ENCODE data around the gene DUSP9. TPM values are rescaled to one million over a fixed set of nuclear protein-coding genes. Genes with fewer than 3 reads are reported as not detected.
A peak's percentile ranks its signal among the peaks of the same experiment; 100 is the strongest.

The DUSP9 gene
- total RNA-seq, 1 donor from 2014 or later = 0.19 TPM

DNA sequence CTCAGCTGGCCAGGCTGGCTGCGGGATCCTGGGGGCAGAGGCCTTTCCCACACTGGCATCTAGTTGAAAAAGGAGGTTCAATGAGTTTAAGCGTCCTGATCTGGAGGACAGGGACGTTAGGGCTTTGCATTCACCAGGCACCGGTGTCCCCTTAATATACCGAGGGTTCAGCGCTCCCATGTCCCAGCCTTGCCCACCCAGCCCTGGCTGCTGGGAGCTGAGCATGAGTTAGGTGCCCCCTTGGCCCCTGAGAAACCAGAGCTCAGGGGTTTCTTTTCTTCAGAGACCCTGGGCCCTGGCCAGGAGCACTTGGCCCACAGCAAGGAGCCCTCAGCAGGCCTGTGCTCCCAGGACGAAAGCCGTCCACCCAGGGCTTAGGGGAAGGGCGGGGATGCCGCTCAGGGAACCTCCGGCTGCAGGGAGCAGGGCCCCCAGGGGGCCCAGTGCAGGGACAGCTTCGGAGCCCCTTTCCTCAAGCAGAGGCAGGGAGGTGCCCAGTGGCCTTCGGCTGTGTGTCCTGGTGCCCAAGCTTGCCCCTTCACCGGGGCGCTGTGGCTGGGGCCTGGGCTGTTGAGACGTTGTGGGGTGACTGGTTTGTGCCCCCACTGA, 20.9 kb upstream of the DUSP9 start:
- H3K9me3 Mint-ChIP-seq = no peaks in the 10 kb centered on the region
- no peak overlapping the region for H3K27ac Mint-ChIP-seq
- no peaks in the 10 kb centered on the region for H3K36me3 Mint-ChIP-seq (ENCODE audit: low read depth)
- intact Hi-C loops (cut with micrococcal nuclease) = no loop called here
- H3K27me3 Mint-ChIP-seq = peaks cover 4% of the 10 kb centered on the region
- H3K4me3 Mint-ChIP-seq = no peak overlapping the region
- H3K4me1 Mint-ChIP-seq = no peaks in the 10 kb centered on the region
- no peak for DNase-seq

DNA sequence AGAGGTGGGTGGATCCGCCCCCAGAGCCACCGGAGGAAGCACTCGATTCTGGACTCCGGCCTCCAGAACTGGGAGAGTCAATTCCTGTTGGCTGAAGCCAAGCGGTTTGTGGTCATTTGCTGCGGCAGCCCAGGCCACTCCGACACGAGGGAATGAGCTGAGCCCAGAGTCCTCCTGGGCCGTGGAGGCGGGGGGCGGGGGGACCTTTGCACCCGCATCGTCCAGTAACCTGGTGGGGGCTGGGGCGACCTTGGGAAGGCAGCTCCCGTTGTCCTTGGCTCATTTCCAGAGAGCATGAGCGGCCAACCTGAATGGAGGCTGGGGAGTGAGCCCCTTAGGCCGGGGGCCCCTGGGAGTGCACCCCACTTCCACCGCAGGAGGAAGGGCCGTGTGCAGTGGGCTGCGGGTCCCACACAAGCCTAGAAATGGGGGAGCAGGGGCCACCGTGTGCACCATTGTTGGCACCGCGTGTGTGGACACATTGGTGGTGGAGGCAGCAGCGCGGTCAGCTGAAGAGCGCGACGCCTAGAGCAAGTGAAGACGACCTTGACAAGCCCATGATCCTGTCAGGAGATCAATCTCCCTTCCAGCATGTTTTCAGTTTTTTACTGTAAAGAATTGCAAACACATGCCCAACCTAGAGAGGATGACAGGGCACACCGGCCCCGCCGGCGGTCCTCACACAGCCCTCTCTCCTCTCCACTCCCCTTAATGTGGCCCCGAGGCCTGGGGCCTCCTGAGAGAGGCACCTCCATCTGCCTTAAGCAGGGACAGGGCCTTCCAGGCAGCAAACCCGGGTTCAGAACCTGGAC, 19.9 kb upstream of the DUSP9 start:
- Mint-ChIP-seq H3K9me3 (no peaks in the 10 kb centered on the region), H3K27me3 (peaks cover 5% of the 10 kb centered on the region), H3K27ac (no peak overlapping the region), H3K36me3 (ENCODE audit: low read depth) (no peaks in the 10 kb centered on the region), H3K4me3 (no peak overlapping the region), H3K4me1 (no peaks in the 10 kb centered on the region)
- intact Hi-C loops (cut with micrococcal nuclease) = no loop called here
- no peak for DNase-seq

DNA sequence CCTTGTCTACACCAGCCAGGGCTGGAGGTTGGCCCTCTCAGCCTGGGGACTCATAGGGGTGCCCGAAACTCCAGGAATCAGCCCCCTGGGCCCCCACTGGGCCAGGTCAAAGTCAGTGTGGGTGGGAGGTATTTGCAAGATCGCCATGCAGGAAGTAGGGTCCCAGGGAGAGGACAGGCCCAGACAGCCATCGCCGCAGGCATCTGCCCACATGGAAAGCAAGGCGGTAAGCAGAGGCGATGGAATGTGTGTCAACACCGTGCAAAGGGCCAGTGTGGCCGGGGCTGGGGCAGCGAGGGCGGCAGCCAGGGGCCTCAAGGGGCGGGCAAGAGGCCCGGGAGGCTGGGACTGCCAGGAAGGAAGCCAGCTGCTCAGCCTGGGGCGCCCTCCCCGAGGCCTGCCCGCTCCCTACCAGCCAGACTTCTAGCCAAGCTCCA, 19.3 kb upstream of the DUSP9 start:
- no peak overlapping the region for H3K27ac Mint-ChIP-seq
- intact Hi-C loops (cut with micrococcal nuclease) = no loop called here
- no peak for DNase-seq
- no peaks in the 10 kb centered on the region for H3K36me3 Mint-ChIP-seq (ENCODE audit: low read depth)
- H3K27me3 Mint-ChIP-seq = peaks cover 5% of the 10 kb centered on the region
- H3K4me1 Mint-ChIP-seq = no peaks in the 10 kb centered on the region
- H3K4me3 Mint-ChIP-seq = no peak overlapping the region
- H3K9me3 Mint-ChIP-seq = no peaks in the 10 kb centered on the region

DNA sequence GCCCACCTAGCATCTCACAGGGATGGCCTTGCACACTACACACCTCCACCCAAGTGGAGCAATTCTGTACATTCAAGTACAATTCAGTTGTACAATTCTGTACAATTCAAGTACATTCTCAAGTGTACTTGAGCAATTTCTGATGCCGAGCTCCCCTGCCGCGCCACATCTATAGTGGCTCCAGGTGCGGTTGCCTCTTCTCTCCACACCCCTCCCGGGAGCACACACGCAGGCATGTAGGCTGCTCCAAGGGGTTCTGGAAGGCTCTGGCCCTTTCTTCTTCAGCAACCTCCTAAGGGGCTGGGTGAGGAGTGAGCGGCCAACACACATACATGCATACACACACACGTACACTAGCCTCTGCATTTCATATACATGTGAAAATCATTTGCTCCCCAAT, 18.9 kb upstream of the DUSP9 start:
- no peaks in the 10 kb centered on the region for H3K9me3 Mint-ChIP-seq
- H3K4me3 Mint-ChIP-seq = no peak overlapping the region
- H3K27ac Mint-ChIP-seq = no peak overlapping the region
- peaks cover 5% of the 10 kb centered on the region for H3K27me3 Mint-ChIP-seq
- intact Hi-C loops (cut with micrococcal nuclease) = no loop called here
- no peaks in the 10 kb centered on the region for H3K4me1 Mint-ChIP-seq
- no peaks in the 10 kb centered on the region for H3K36me3 Mint-ChIP-seq (ENCODE audit: low read depth)
- DNase-seq = no peak

DNA sequence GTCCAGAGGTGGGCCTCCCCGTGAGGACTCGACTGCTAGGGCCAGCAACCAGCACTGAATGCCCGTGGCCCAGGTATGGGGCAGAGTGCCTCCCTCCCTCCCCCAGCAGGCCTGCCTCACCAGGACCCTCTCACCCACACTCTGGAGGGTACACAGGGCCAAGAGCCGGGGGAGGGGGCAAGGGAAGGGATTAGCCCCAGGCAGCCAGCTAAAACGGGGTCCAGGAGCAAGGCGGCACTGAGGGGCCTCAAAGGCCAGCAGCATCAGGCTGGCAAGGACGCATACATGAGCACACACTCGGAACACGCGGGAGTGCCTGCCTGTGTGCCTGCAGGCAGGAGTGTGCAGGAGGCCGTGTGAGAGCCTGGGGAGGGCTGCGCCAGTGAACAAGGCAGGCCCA, 18.3 kb upstream of the DUSP9 start:
- Mint-ChIP-seq H3K4me3 (no peak overlapping the region), H3K36me3 (ENCODE audit: low read depth) (no peaks in the 10 kb centered on the region), H3K27ac (no peak overlapping the region), H3K9me3 (no peaks in the 10 kb centered on the region), H3K27me3 (peaks cover 5% of the 10 kb centered on the region), H3K4me1 (no peaks in the 10 kb centered on the region)
- no peak for DNase-seq
- intact Hi-C loops (cut with micrococcal nuclease) = no loop called here

DNA sequence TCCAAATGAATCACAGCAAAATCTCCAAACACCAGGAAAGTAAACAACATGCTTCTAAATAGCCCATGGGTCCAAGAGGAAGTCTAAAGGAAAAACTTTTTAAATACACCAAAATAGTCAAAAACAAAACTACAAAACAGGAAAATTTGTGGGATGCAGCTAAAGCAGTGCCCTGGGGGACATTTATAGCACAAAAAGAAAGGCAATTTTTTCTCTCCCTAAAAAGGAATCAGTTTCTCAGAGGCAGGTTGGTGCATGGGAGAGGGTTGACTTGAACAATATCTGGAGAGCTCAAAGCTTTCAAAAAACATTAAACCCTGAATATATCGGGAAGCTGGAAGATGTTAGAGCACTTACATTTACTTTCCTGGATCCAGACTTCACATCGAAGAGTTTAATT, 15.7 kb upstream of the DUSP9 start:
- no peaks in the 10 kb centered on the region for H3K4me1 Mint-ChIP-seq
- intact Hi-C loops (cut with micrococcal nuclease) = no loop called here
- no peak for DNase-seq
- H3K36me3 Mint-ChIP-seq (ENCODE audit: low read depth) = no peaks in the 10 kb centered on the region
- H3K27ac Mint-ChIP-seq = no peak overlapping the region
- H3K9me3 Mint-ChIP-seq = no peaks in the 10 kb centered on the region
- peaks cover 5% of the 10 kb centered on the region for H3K27me3 Mint-ChIP-seq
- no peak overlapping the region for H3K4me3 Mint-ChIP-seq

DNA sequence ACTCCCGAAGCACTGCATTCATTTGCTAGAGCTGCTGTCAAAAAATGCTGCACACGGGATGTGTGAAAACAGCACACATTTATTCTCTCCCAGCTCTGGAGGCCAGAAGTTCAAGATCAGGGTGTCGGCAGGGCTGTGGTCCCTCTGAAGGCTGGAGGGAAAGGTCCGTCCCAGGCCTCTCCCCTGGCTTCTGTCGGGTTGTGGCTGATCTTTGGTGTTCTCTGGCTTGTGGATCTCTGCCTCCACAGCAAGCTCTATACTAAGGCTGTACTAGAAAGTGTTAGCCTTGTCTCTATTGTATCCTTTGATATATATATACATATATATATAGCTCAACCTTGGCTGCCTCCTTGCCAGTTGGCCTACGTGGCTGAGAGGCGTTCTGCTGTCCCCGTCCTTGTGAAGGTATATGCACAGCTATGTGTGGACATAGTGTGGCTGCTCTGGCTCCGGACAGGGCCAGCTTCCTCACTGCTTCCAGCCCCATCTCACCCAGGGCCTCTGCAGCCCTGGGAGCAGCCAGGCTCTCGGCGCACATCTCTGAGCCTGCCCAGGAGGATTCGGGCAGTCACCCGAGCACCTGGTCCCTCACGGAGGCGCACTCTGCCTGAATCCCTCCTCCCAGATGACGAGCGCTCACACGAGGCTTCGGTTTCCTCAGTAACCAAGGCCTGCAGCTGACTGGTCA, 15.0 kb upstream of the DUSP9 start:
- intact Hi-C loops (cut with micrococcal nuclease) = no loop called here
- H3K27me3 Mint-ChIP-seq = peaks cover 5% of the 10 kb centered on the region
- no peak overlapping the region for H3K27ac Mint-ChIP-seq
- H3K4me3 Mint-ChIP-seq = no peak overlapping the region
- H3K9me3 Mint-ChIP-seq = no peaks in the 10 kb centered on the region
- no peaks in the 10 kb centered on the region for H3K4me1 Mint-ChIP-seq
- no peak for DNase-seq
- H3K36me3 Mint-ChIP-seq (ENCODE audit: low read depth) = no peaks in the 10 kb centered on the region

DNA sequence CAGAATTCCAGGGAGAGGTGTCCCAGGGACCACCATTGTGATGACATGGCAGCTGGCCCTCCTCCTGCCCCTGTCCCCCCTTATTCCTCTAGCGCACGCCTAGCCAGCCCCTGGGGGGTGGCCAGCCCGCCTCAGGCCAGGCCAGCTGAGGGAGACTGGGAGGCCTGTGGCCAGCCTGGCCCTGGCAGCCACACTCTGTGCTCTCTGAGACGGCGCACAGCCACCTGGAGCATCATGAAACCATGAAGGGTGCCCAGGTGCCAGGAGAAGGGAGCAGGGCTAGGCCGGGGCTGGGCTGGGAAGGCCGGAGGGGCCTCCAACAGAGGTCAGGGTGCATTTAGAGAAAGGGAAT, 14.4 kb upstream of the DUSP9 start:
- Mint-ChIP-seq H3K4me1 (no peaks in the 10 kb centered on the region), H3K36me3 (ENCODE audit: low read depth) (no peaks in the 10 kb centered on the region), H3K27ac (no peak overlapping the region), H3K9me3 (no peaks in the 10 kb centered on the region), H3K4me3 (no peak overlapping the region), H3K27me3 (peaks cover 5% of the 10 kb centered on the region)
- intact Hi-C loops (cut with micrococcal nuclease) = no loop called here
- DNase-seq = no peak

DNA sequence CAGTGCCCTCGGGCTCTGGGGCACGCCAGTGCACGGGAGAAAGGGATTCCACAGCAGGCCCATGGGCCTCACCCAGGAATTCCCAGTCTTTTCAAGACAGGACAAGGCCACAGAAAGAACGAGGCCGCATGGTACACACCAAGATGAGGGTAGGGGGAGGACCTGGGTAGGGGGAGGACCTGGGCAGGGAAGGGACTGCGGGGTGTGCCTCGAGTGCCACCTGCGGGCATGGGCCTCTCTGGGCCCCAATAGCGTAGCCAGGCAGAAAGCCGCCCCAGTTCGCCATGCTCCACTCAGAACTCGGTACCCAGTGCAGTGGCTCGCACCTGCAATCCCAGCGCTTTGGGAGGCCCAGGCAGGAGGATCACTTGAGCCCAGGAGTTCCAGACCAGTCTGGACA, 14.0 kb upstream of the DUSP9 start:
- Mint-ChIP-seq H3K27ac (no peak overlapping the region), H3K27me3 (peaks cover 5% of the 10 kb centered on the region), H3K4me1 (no peaks in the 10 kb centered on the region), H3K36me3 (ENCODE audit: low read depth) (no peaks in the 10 kb centered on the region), H3K9me3 (no peaks in the 10 kb centered on the region), H3K4me3 (no peak overlapping the region)
- intact Hi-C loops (cut with micrococcal nuclease) = no loop called here
- DNase-seq = no peak

DNA sequence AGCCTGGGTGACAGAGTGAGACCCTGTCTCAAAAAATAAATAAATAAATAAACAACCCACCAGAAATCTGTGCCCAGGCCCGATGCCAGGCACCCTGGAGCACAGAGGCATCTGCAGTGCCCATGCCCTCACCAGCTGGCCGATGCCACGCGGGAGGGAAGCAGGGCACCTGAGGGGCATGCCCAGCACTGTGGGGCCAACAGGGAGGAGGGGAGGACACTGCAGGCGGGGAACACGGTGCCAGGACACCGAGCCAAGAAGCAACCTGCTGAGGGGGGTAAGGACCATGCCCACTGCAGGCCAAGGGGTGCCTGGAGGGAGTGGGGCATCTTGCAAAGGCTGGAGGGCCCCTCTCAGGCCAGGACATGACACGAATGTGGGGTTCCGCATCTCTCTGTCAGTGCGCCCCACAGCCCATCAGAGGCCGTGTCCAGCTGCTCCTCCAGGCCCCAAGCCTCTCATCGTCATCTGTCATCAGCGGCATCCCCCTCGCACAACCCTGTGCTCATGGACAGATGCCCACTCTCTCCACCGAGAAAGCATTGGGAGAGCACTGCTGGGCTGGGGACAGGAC, 13.3 kb upstream of the DUSP9 start:
- H3K27ac Mint-ChIP-seq = no peak overlapping the region
- H3K9me3 Mint-ChIP-seq = no peaks in the 10 kb centered on the region
- no peak overlapping the region for H3K4me3 Mint-ChIP-seq
- H3K36me3 Mint-ChIP-seq (ENCODE audit: low read depth) = no peaks in the 10 kb centered on the region
- intact Hi-C loops (cut with micrococcal nuclease) = no loop called here
- no peak for DNase-seq
- no peaks in the 10 kb centered on the region for H3K4me1 Mint-ChIP-seq
- H3K27me3 Mint-ChIP-seq = peaks cover 5% of the 10 kb centered on the region

DNA sequence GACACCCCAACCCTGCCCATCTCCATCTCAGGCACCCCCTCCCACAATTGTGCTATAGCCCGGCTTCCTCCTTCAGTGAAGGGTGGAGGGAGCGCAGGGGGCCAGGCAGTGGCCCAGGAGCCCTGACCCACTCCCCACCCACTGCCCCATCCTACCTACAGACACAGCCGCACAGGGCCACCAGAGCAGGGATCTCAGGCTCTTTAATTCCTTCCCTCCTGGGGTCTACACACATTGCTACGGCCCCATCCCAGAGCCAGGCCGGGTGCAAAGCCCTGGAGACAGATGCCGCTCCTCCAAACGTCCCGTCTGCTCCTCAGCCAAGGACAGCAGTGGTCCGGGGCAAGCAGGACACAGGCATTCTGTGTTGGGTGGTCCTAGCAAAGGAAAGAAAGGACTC, 12.8 kb upstream of the DUSP9 start:
- Mint-ChIP-seq H3K4me3 (no peak overlapping the region), H3K36me3 (ENCODE audit: low read depth) (no peaks in the 10 kb centered on the region), H3K27me3 (peaks cover 5% of the 10 kb centered on the region), H3K9me3 (no peaks in the 10 kb centered on the region), H3K27ac (no peak overlapping the region), H3K4me1 (no peaks in the 10 kb centered on the region)
- intact Hi-C loops (cut with micrococcal nuclease) = no loop called here
- no peak for DNase-seq

DNA sequence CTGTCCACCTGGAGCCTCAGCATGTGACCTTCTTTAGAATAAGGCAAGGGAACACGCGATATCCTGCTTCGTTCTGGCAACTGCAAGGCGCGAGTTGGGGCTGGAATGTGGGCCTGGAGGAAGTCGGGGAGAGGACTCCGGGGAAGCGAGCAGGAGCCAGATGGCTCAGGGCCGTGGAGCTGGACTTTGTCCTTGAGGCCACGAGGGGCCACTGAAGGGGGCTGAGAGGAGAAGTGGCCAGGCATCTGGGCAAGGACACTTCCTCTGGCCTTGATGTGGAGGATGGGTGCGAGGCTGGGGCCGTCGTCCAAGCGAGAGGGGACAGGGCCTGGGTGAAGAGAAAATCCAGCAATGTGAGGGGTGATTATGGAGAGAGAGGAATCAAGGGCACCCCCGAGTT, 12.2 kb upstream of the DUSP9 start:
- H3K9me3 Mint-ChIP-seq = no peaks in the 10 kb centered on the region
- H3K27me3 Mint-ChIP-seq = peaks cover 5% of the 10 kb centered on the region
- peak overlapping the region; percentile 31 for H3K27ac Mint-ChIP-seq
- no peak overlapping the region for H3K4me3 Mint-ChIP-seq
- H3K4me1 Mint-ChIP-seq = no peaks in the 10 kb centered on the region
- no peak for DNase-seq
- H3K36me3 Mint-ChIP-seq (ENCODE audit: low read depth) = no peaks in the 10 kb centered on the region
- intact Hi-C loops (cut with micrococcal nuclease) = no loop called here

DNA sequence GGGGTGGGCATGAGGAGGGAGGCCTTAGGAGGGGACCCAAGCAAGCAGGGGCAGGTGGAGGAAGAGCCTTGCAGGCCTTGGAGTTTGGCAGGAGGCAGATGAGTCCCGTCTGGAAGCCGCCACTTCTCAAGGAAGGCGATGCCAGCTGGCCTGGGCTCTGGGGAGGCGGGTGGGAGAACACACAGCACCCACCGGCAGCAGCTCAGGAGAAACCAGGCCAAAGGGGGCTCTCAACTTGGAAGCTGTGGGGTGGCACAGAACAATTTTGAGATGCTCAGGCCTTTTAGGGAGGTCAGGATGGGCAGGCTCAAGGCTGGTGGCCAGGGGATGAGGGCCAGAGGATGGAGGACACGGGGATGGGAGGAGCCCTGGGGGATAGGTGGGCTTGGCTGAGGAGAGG, 11.6 kb upstream of the DUSP9 start:
- H3K27me3 Mint-ChIP-seq = peaks cover 5% of the 10 kb centered on the region
- H3K4me3 Mint-ChIP-seq = no peak overlapping the region
- H3K4me1 Mint-ChIP-seq = no peaks in the 10 kb centered on the region
- H3K9me3 Mint-ChIP-seq = no peaks in the 10 kb centered on the region
- DNase-seq = no peak
- H3K36me3 Mint-ChIP-seq (ENCODE audit: low read depth) = no peaks in the 10 kb centered on the region
- H3K27ac Mint-ChIP-seq = no peak overlapping the region
- intact Hi-C loops (cut with micrococcal nuclease) = no loop called here

Measured in activated CD4-positive, alpha-beta T cell treated with anti-CD3 and anti-CD28 coated beads, Interleukin-2, amount 10 ng/mL, durations not matched to agents 24 days and 14 days (primary cell).